Spleen (tissue), 11 donors: ENCODE results near the gene ESYT1. TPM values are rescaled to one million over a fixed set of nuclear protein-coding genes. Genes with fewer than 3 reads are reported as not detected.

Experiments
- DNase-seq: peaks from one replicate; pipeline ENCODE4 v3.0.0-alpha.2; 2020
- H3K27ac ChIP-seq, 8 donors: fragments of 200-600 bp; sonication (generic) in 7 of 8; 1 replicate in 4 of 8; 2 replicates in 4 of 8; pipeline versions ENCODE4 v1.5.0 to v1.8.0; 2016 to 2021; ENCODE audit warnings: inconsistent platforms in 4 of 8, mild to moderate bottlenecking in 4 of 8, moderate library complexity in 1 of 8
- H3K27me3 ChIP-seq, 7 donors: fragments of 200-600 bp; sonication (generic) in 6 of 7; replicated peaks in 1 of 7; 1 replicate in 4 of 7; 2 replicates in 3 of 7; pipeline versions ENCODE4 v1.5.0 to v1.8.0; 2016 to 2021; ENCODE audit warnings: inconsistent platforms in 3 of 7, mild to moderate bottlenecking in 1 of 7
- H3K36me3 ChIP-seq, 6 donors: fragments of 200-600 bp; sonication (generic) in 5 of 6; 1 replicate in 4 of 6; 2 replicates in 2 of 6; pipeline versions ENCODE4 v1.5.0 to v1.8.0; 2016 to 2021; ENCODE audit warnings: inconsistent platforms in 2 of 6
- H3K4me1 ChIP-seq, 6 donors: fragments of 200-600 bp; sonication (generic) in 5 of 6; 1 replicate in 3 of 6; 2 replicates in 3 of 6; pipeline versions ENCODE4 v1.5.0 to v1.8.0; 2016 to 2021; ENCODE audit warnings: inconsistent platforms in 3 of 6
- H3K4me3 ChIP-seq, 8 donors: fragments of 200-600 bp; sonication (generic) in 7 of 8; 1 replicate in 4 of 8; 2 replicates in 4 of 8; pipeline versions ENCODE4 v1.5.0 to v1.8.0; 2016 to 2021; ENCODE audit warnings: inconsistent platforms in 4 of 8, mild to moderate bottlenecking in 4 of 8, moderate library complexity in 2 of 8
- H3K9me3 ChIP-seq, 8 donors: fragments of 200-600 bp; sonication (generic) in 7 of 8; 1 replicate in 4 of 8; 2 replicates in 4 of 8; pipeline versions ENCODE4 v1.5.0 to v1.8.0; 2016 to 2021; ENCODE audit warnings: inconsistent platforms in 4 of 8
- CTCF ChIP-seq, 11 experiments: fragments of 200-600 bp in 7 of 11; fragments of 450-650 bp in 4 of 11; sonication (generic) in 4 of 11; IDR thresholded peaks in 8 of 11; conservative IDR thresholded peaks in 3 of 11; 1 replicate in 7 of 11; 2 replicates in 4 of 11; pipeline versions ENCODE4 v1.4.0 to v1.8.0; 2016 to 2021; ENCODE audit warnings: antibody characterized with exemption in 11 of 11, inconsistent platforms in 4 of 11, mild to moderate bottlenecking in 1 of 11
- POLR2A ChIP-seq, 3 donors: fragments of 450-650 bp; IDR thresholded peaks; one replicate each; pipeline ENCODE4 v1.5.1; 2017; ENCODE audit warnings: antibody characterized with exemption in 3 of 3, mild to moderate bottlenecking in 1 of 3
- POLR2AphosphoS5 ChIP-seq, 3 donors: sonication (generic); formaldehyde crosslinking; IDR thresholded peaks; one replicate each; pipeline ENCODE4 v1.5.1; 2017; ENCODE audit warnings: antibody characterized with exemption in 3 of 3
- WGBS, 5 donors: extraction: QIAGEN DNeasy Blood & Tissue Kit in 3 of 5; methylation state at CpG; one replicate each; pipeline versions ENCODE4 v1.1.5 to v1.1.7; 2013 to 2018; 5-methylcytosine and 5-hydroxymethylcytosine counted together
- intact Hi-C: fragments of 100-400 bp; cut with DNase I; formaldehyde crosslinking; loops from one replicate; pipeline ENCODE4 v1.15.0; 2023; ENCODE audit warnings: low total_unique reads
- polyA plus RNA-seq, 3 donors: library from polyadenylated mRNA; stranded (reverse); fragments of 200-250 nt; gene quantifications; one replicate each; pipeline ENCODE4 v1.2.1, GENCODE V29; 2013
- total RNA-seq, 7 donors: library from RNA; depleted of rRNA in 3 of 7; stranded (reverse); fragments of >200 nt in 3 of 7; fragmentation: NEBNext Ultra II Directional in 4 of 7; extraction: Animal tissue kit (Norgen Biotek cat#: 25700) in 4 of 7; gene quantifications; one replicate each; pipeline versions ENCODE4 v1.1.0 to v1.2.1, GENCODE V29; 2016 to 2021
- donor health status: healthy with polysubstance abuse.
- donor health status: DM: no; HTN: no; CAD: no; lungs with moderate emphysema.
- donor health status: DM: no; HTN: no; CAD: no.
- donor health status: Bipolar disorder and iron deficiency.
- donor health status: healthy.
- donor health status: DM: no; HTN: no; CAD: no.
- donor health status: DM: yes; HTN: yes; CAD: no.

The ESYT1 gene
- total and polyA plus RNA-seq, 10 donors, result 20.2 to 112 (median 103) TPM

DNA sequence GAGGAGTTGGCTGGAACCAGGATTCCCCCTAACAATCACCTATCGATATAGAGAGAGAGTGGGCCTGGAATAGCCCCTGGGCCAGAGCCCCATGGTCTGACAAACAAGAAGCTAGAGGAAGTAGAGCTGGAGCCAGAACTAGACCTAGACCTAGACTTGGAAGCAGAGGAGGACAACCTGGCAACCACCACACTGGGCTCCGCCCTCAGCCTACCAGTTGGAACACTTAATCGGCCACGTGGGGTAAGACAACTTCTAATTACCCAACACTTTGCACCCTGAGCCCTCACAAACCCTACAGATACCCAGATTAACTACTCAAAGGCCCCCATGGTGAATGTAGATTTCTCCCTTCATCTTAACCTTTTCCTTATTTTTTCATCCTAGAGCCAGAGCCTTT is 28.3 kb upstream of the ESYT1 start:
- Histone ChIP-seq H3K9me3 (no peaks in the 10 kb centered on the region), H3K36me3 (no peaks in the 10 kb centered on the region), H3K4me1 (peaks cover 6 to 25% (median 15%) of the 10 kb centered on the region in 6 donors), H3K27me3 (no peaks in the 10 kb centered on the region), H3K27ac (no peak overlapping the region), H3K4me3 (no peak overlapping the region)
- DNase-seq, result no peak
- WGBS, 5 donors, result 83 to 96% (median 94%) methylated on average over 4 of the region's 4 CpGs
- no peak for TF ChIP-seq POLR2AphosphoS5 (IDR thresholded peaks at IDR 0.05)
- TF ChIP-seq CTCF (IDR thresholded peaks at IDR 0.05 in 8 of 11, conservative IDR thresholded peaks at IDR 0.05 in 3 of 11), result no peak
- TF ChIP-seq POLR2A (IDR thresholded peaks at IDR 0.05), result no peak
- intact Hi-C loops, result no loop called here

- no peak for DNase-seq
- 83 to 93% (median 85%) methylated on average over 14 of the region's 14 CpGs for WGBS, 5 donors
- Histone ChIP-seq H3K9me3 (no peaks in the 10 kb centered on the region), H3K27me3 (no peaks in the 10 kb centered on the region), H3K27ac (no peak overlapping the region), H3K4me1 (peaks cover 15 to 38% (median 26%) of the 10 kb centered on the region in 6 donors), H3K4me3 (no peak overlapping the region), H3K36me3 (no peaks in the 10 kb centered on the region)
- TF ChIP-seq POLR2A (IDR thresholded peaks at IDR 0.05), result no peak
- intact Hi-C loops, result no loop called here
Observed at GRCh38 chr12:56101045-56101444, 27.0 kb upstream of the ESYT1 start.

DNA sequence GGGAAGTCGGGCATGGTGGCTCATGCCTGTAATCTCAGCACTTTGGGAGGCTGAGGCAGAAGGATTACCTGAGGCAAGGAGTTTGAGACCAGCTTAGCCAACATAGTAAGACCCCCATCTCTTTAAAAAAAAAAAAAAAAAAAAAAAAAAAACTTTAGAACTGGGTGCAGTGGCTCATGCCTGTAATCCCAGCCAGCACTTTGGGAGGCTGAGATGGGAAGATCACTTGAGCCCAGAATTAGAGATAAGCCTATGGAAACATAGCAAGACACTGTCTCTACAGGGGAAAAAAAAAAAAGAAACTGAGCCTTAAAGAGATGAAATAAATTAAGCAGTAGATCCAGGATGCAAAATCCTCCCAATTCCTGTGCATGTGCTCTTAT is 25.4 kb upstream of the ESYT1 start:
- 71 to 93% (median 83%) methylated on average over 1 of the region's 1 CpG for WGBS, 5 donors
- peak overlapping the region in 2 of 8 donors; percentile 92 to 93 for H3K4me3 ChIP-seq
- intact Hi-C loops, result no loop called here
- H3K36me3 ChIP-seq, result peaks cover 0 to 16% (median 12%) of the 10 kb centered on the region in 6 donors
- TF ChIP-seq POLR2AphosphoS5 (IDR thresholded peaks at IDR 0.05) (no peak), POLR2A (IDR thresholded peaks at IDR 0.05) (no peak), CTCF (IDR thresholded peaks at IDR 0.05 in 8 of 11, conservative IDR thresholded peaks at IDR 0.05 in 3 of 11) (no peak)
- DNase-seq, result no peak
- H3K4me1 ChIP-seq, result peaks cover 19 to 49% (median 38%) of the 10 kb centered on the region in 6 donors
- H3K27me3 ChIP-seq, result no peaks in the 10 kb centered on the region
- no peaks in the 10 kb centered on the region for H3K9me3 ChIP-seq
- H3K27ac ChIP-seq, result peak overlapping the region in 6 of 8 donors; percentile 85 to 94 (median 88)

DNA sequence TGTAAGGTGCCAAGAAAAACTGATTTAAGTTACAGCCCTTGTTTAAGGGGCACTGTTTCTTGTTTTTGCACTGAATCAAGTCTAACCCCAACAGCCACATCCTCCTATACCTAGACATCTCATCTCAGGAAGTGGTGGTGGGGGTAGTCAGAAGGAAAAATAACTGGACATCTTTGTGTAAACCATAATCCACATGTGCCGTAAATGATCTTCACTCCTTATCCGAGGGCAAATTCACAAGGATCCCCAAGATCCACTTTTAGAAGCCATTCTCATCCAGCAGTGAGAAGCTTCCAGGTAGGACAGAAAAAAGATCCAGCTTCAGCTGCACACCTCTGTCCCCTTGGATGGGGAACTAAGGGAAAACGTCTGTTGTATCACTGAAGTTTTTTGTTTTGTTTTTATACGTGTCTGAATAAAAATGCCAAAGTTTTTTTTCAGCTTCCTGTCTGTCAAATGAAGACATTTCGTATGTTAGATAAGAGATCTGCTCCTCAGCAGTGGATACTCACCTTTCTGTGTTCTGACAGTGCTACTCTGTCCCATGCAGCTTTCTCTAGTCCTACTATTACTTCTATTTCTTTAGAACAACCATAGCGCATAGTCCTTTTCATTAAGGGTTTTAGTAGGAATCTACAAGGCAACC is 24.9 kb upstream of the ESYT1 start:
- intact Hi-C loops, result no loop called here
- 37 to 47% (median 45%) methylated on average over 6 of the region's 6 CpGs for WGBS, 5 donors
- Histone ChIP-seq H3K27ac (peak overlapping the region; percentile 83 to 94 (median 88)), H3K4me1 (peaks cover 19 to 49% (median 38%) of the 10 kb centered on the region in 6 donors), H3K9me3 (no peaks in the 10 kb centered on the region), H3K4me3 (peak overlapping the region in 7 of 8 donors; percentile 80 to 93 (median 88)), H3K27me3 (no peaks in the 10 kb centered on the region), H3K36me3 (peaks cover 0 to 21% (median 17%) of the 10 kb centered on the region in 6 donors)
- TF ChIP-seq POLR2AphosphoS5 (IDR thresholded peaks at IDR 0.05) (no peak), CTCF (IDR thresholded peaks at IDR 0.05 in 8 of 11, conservative IDR thresholded peaks at IDR 0.05 in 3 of 11) (no peak), POLR2A (IDR thresholded peaks at IDR 0.05) (no peak)
- DNase-seq, result no peak
